SK-N-SH treated with all-trans-retinoic acid at 6 μM for 48 hours (cell line): ENCODE results near the gene CNPY3.

ENCODE experiments used
- ATAC-seq: fragments of 200-7000 bp; cut with Tn5 transposase; 3 replicates; pipeline ENCODE4 v1.9.1; 2020; ENCODE audit warnings: mild to moderate bottlenecking, moderate library complexity
- ARNTL ChIP-seq: fragments of 450-650 bp; formaldehyde crosslinking; IDR thresholded peaks from 2 replicates; pipeline ENCODE4 v1.5.0; 2020; ENCODE audit warnings: low read depth, mild to moderate bottlenecking, moderate library complexity, borderline replicate concordance
- BACH2 ChIP-seq: fragments of 250-450 bp; sonication (Bioruptor Pico); IDR thresholded peaks from 2 replicates; pipeline ENCODE4 v1.9.0; 2021; ENCODE audit warnings: mild to moderate bottlenecking, borderline replicate concordance
- CSDC2 ChIP-seq: fragments of 250-450 bp; sonication (Bioruptor Pico); IDR thresholded peaks from 2 replicates; pipeline ENCODE4 v1.5.0; 2020; ENCODE audit warnings: mild to moderate bottlenecking, moderate library complexity
- ESRRG ChIP-seq: fragments of 250-450 bp; sonication (Bioruptor Pico); IDR thresholded peaks from 2 replicates; pipeline ENCODE4 v1.6.1; 2021; ENCODE audit warnings: mild to moderate bottlenecking
- GLIS3 ChIP-seq: fragments of 250-450 bp; sonication (Bioruptor Pico); IDR thresholded peaks from 2 replicates; pipeline ENCODE4 v1.5.0; 2020; ENCODE audit warnings: mild to moderate bottlenecking, moderate library complexity
- ISL1 ChIP-seq: fragments of 250-450 bp; sonication (Bioruptor Pico); IDR thresholded peaks from 2 replicates; pipeline ENCODE4 v2.1.2; 2022; ENCODE audit warnings: mild to moderate bottlenecking, moderate library complexity
- OSR1 ChIP-seq: fragments of 250-450 bp; sonication (Bioruptor Pico); IDR thresholded peaks from 2 replicates; pipeline ENCODE4 v1.8.0; 2022; ENCODE audit warnings: moderate library complexity, mild to moderate bottlenecking, inconsistent platforms
- POU6F1 ChIP-seq: fragments of 250-450 bp; sonication (Bioruptor Pico); IDR thresholded peaks from 2 replicates; pipeline ENCODE4 v1.8.0; 2021; ENCODE audit warnings: low read depth, mild to moderate bottlenecking, moderate library complexity, borderline replicate concordance
- PPARA ChIP-seq: fragments of 250-450 bp; sonication (Bioruptor Pico); IDR thresholded peaks from 2 replicates; pipeline ENCODE4 v1.5.0; 2020; ENCODE audit warnings: mild to moderate bottlenecking, borderline replicate concordance
- RARB ChIP-seq: fragments of 250-450 bp; sonication (Bioruptor Pico); IDR thresholded peaks from 2 replicates; pipeline ENCODE4 v1.8.0; 2021; ENCODE audit warnings: mild to moderate bottlenecking, moderate library complexity
- SNAI2 ChIP-seq: fragments of 250-450 bp; sonication (Bioruptor Pico); IDR thresholded peaks from 2 replicates; pipeline ENCODE4 v1.5.0; 2020; ENCODE audit warnings: mild to moderate bottlenecking, moderate library complexity
- TOX ChIP-seq: fragments of 250-450 bp; sonication (Bioruptor Pico); IDR thresholded peaks from 2 replicates; pipeline ENCODE4 v1.8.0; 2021; ENCODE audit warnings: mild to moderate bottlenecking, moderate library complexity, borderline replicate concordance
- TSHZ2 ChIP-seq: fragments of 250-450 bp; sonication (Bioruptor Pico); IDR thresholded peaks from 2 replicates; pipeline ENCODE4 v1.5.0; 2020; ENCODE audit warnings: mild to moderate bottlenecking, moderate library complexity
- ZC3H10 ChIP-seq: fragments of 250-450 bp; sonication (Bioruptor Pico); IDR thresholded peaks from 2 replicates; pipeline ENCODE4 v1.5.1; 2021; ENCODE audit warnings: mild to moderate bottlenecking, moderate library complexity
- ZFP3 ChIP-seq: fragments of 250-450 bp; sonication (Bioruptor Pico); IDR thresholded peaks from 2 replicates; pipeline ENCODE4 v1.5.0; 2020; ENCODE audit warnings: mild to moderate bottlenecking, moderate library complexity
- ZFP30 ChIP-seq: fragments of 450-650 bp; formaldehyde crosslinking; IDR thresholded peaks from 2 replicates; pipeline ENCODE4 v1.5.0; 2022; ENCODE audit warnings: mild to moderate bottlenecking, moderate library complexity
- ZNF565 ChIP-seq: fragments of 450-650 bp; formaldehyde crosslinking; conservative IDR thresholded peaks from 2 replicates; pipeline ENCODE4 v1.5.0; 2020; ENCODE audit warnings: low read depth, mild to moderate bottlenecking, moderate library complexity
- ZNF70 ChIP-seq: fragments of 450-650 bp; formaldehyde crosslinking; IDR thresholded peaks from 2 replicates; pipeline ENCODE4 v1.5.0; 2020; ENCODE audit warnings: mild to moderate bottlenecking, moderate library complexity
- ZNF8 ChIP-seq: fragments of 450-650 bp; formaldehyde crosslinking; IDR thresholded peaks from 2 replicates; pipeline ENCODE4 v1.5.0; 2020; ENCODE audit warnings: mild to moderate bottlenecking, moderate library complexity
- TF ChIP-seq, protein P1 (sequence below): fragments of 250-450 bp; sonication (Bioruptor Pico); IDR thresholded peaks from 2 replicates; pipeline ENCODE4 v1.5.1; 2021; ENCODE audit warnings: mild to moderate bottlenecking, moderate library complexity
- TF ChIP-seq, protein P2 (sequence below): fragments of 250-450 bp; sonication (Bioruptor Pico); IDR thresholded peaks from 2 replicates; pipeline ENCODE4 v1.5.1; 2020; ENCODE audit warnings: low read depth, mild to moderate bottlenecking, moderate library complexity
- TF ChIP-seq, protein P3 (sequence below): fragments of 250-450 bp; sonication (Bioruptor Pico); IDR thresholded peaks from 2 replicates; pipeline ENCODE4 v1.8.0; 2020; ENCODE audit warnings: mild to moderate bottlenecking, moderate library complexity, borderline replicate concordance

CNPY3 gene

DNA sequence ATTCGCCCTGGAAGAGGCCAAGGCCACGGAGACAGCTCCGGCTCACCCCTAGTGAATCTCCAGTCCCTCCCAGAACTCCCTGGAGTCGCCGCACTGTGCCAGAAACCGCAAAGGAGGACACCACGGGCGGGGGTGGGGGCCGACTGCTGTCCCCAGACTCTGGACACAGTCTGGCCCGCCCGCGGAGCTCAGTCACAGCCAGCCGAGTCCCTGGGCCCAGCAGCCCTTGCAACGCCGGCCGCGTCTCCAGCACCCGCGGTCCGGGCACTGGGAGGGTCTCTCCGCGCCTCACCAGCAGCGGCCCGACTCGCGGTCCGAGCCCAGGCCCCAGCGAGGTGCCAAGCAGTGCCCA lies 49.2 kb downstream of the CNPY3 start:
- ATAC-seq: peak; percentile 56

GRCh38 chr6:42978839-42979522 lies 49.7 kb downstream of the CNPY3 start, which contains the start of gene PEX6:
Gene PEX6, minus strand, starts transcription at chr6:42979181. Its CDS starts 31 bp downstream, at chr6:42979150.
- ATAC-seq: peak; percentile 87
- TF ChIP-seq ZFP3 (CRISPR knock-in tag) (peak; percentile 35; the same call in 1 of the 2 replicates), POU6F1 (no peak)

More for the DNA sequence above, 49.2 kb downstream of the CNPY3 start:
- TF ChIP-seq ESRRG: no peak
- TF ChIP-seq ZC3H10: no peak
- TF ChIP-seq POU6F1: no peak
- TF ChIP-seq PPARA: no peak
- no peak for TF ChIP-seq ZNF565 (CRISPR knock-in tag)
- TF ChIP-seq GLIS3 (CRISPR knock-in tag): no peak
- TF ChIP-seq CSDC2 (CRISPR knock-in tag): no peak
- TF ChIP-seq BACH2: no peak
- TF ChIP-seq RARB: no peak
- TF ChIP-seq, protein P1, sequence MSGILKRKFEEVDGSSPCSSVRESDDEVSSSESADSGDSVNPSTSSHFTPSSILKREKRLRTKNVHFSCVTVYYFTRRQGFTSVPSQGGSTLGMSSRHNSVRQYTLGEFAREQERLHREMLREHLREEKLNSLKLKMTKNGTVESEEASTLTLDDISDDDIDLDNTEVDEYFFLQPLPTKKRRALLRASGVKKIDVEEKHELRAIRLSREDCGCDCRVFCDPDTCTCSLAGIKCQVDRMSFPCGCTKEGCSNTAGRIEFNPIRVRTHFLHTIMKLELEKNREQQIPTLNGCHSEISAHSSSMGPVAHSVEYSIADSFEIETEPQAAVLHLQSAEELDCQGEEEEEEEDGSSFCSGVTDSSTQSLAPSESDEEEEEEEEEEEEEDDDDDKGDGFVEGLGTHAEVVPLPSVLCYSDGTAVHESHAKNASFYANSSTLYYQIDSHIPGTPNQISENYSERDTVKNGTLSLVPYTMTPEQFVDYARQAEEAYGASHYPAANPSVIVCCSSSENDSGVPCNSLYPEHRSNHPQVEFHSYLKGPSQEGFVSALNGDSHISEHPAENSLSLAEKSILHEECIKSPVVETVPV (CRISPR knock-in tag): no peak
- TF ChIP-seq TOX (CRISPR knock-in tag): no peak
- no peak for TF ChIP-seq ISL1 (CRISPR knock-in tag)
- TF ChIP-seq ZFP30: no peak
- TF ChIP-seq ZNF8: no peak
- no peak for TF ChIP-seq ZFP3 (CRISPR knock-in tag)
- no peak for TF ChIP-seq ARNTL (CRISPR knock-in tag)
- TF ChIP-seq, protein P2, sequence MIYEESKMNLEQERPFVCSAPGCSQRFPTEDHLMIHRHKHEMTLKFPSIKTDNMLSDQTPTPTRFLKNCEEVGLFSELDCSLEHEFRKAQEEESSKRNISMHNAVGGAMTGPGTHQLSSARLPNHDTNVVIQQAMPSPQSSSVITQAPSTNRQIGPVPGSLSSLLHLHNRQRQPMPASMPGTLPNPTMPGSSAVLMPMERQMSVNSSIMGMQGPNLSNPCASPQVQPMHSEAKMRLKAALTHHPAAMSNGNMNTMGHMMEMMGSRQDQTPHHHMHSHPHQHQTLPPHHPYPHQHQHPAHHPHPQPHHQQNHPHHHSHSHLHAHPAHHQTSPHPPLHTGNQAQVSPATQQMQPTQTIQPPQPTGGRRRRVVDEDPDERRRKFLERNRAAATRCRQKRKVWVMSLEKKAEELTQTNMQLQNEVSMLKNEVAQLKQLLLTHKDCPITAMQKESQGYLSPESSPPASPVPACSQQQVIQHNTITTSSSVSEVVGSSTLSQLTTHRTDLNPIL: no peak
- no peak for TF ChIP-seq OSR1

GRCh38 chr6:42979523-42980177 lies 50.4 kb downstream of the CNPY3 start:
- peak; percentile 6 for ATAC-seq
- TF ChIP-seq ZNF70 (no peak), ZFP3 (CRISPR knock-in tag) (no peak), PPARA (no peak), ZC3H10 (no peak), CSDC2 (CRISPR knock-in tag) (no peak), GLIS3 (CRISPR knock-in tag) (no peak), RARB (no peak), ZFP30 (no peak), ESRRG (no peak), SNAI2 (CRISPR knock-in tag) (no peak), ZNF8 (no peak), ZNF565 (CRISPR knock-in tag) (no peak), TSHZ2 (CRISPR knock-in tag) (no peak)
- TF ChIP-seq, protein P3, sequence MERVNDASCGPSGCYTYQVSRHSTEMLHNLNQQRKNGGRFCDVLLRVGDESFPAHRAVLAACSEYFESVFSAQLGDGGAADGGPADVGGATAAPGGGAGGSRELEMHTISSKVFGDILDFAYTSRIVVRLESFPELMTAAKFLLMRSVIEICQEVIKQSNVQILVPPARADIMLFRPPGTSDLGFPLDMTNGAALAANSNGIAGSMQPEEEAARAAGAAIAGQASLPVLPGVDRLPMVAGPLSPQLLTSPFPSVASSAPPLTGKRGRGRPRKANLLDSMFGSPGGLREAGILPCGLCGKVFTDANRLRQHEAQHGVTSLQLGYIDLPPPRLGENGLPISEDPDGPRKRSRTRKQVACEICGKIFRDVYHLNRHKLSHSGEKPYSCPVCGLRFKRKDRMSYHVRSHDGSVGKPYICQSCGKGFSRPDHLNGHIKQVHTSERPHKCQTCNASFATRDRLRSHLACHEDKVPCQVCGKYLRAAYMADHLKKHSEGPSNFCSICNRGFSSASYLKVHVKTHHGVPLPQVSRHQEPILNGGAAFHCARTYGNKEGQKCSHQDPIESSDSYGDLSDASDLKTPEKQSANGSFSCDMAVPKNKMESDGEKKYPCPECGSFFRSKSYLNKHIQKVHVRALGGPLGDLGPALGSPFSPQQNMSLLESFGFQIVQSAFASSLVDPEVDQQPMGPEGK (CRISPR knock-in tag): no peak
- TF ChIP-seq, protein P2: no peak
- TF ChIP-seq, protein P1 (CRISPR knock-in tag): no peak
